NCI-H1436 (cell line): ENCODE data around the gene ADORA1.

ENCODE experiments used
- DNase-seq: peaks from one replicate; lab custom pipeline; 2025; lab: John Stamatoyannopoulos, UW

Gene ADORA1

GRCh38 chr1:203158423-203158822 is 30.9 kb downstream of the ADORA1 start:
- DNase-seq: no peak

GRCh38 chr1:203158960-203159665 is 31.6 kb downstream of the ADORA1 start:
- no peak for DNase-seq

- no peak for DNase-seq
Measured at GRCh38 chr1:203159844-203160243, 32.3 kb downstream of the ADORA1 start.

GRCh38 chr1:203161175-203161574 is 33.6 kb downstream of the ADORA1 start:
- DNase-seq: no peak

- no peak for DNase-seq
Measured at GRCh38 chr1:203161703-203162102, 34.2 kb downstream of the ADORA1 start.

GRCh38 chr1:203162403-203162802 is 34.9 kb downstream of the ADORA1 start:
- DNase-seq: no peak

- DNase-seq: no peak
Measured at GRCh38 chr1:203163891-203164635, 36.5 kb downstream of the ADORA1 start.

GRCh38 chr1:203165101-203165799 is 37.7 kb downstream of the ADORA1 start:
- no peak for DNase-seq

GRCh38 chr1:203165800-203166161 is 38.3 kb downstream of the ADORA1 start:
- no peak for DNase-seq

- no peak for DNase-seq
Measured at GRCh38 chr1:203166192-203166940, 38.8 kb downstream of the ADORA1 start.

GRCh38 chr1:203167026-203167912 is 39.7 kb downstream of the ADORA1 start:
- DNase-seq: no peak

GRCh38 chr1:203167913-203168200 is 40.3 kb downstream of the ADORA1 start:
- no peak for DNase-seq

GRCh38 chr1:203168256-203168786 is 40.8 kb downstream of the ADORA1 start:
- DNase-seq: no peak

GRCh38 chr1:203168991-203169390 is 41.5 kb downstream of the ADORA1 start:
- DNase-seq: no peak

GRCh38 chr1:203169770-203170520 is 42.4 kb downstream of the ADORA1 start:
- DNase-seq: no peak

GRCh38 chr1:203170625-203171330 is 43.3 kb downstream of the ADORA1 start:
- no peak for DNase-seq

GRCh38 chr1:203171341-203172183 is 44.0 kb downstream of the ADORA1 start:
- no peak for DNase-seq

- peak; percentile 69 for DNase-seq
Measured at GRCh38 chr1:203172184-203173010, 44.9 kb downstream of the ADORA1 start.
